AG10803 (cell line): Measurements from ENCODE around the gene ATIC.
A peak's percentile ranks its signal among the peaks of the same experiment; 100 is the strongest.

ENCODE experiments used
- DNase-seq: peaks from one replicate; pipeline ENCODE4 v3.0.0; 2010; ENCODE audit warnings: low read depth
- H3K4me3 ChIP-seq: 2 replicates; pipeline ENCODE4 v1.5.1; 2011; ENCODE audit warnings: mild to moderate bottlenecking, low read length, control low read depth
- TF ChIP-seq, protein P1 (sequence below): conservative IDR thresholded peaks from 2 replicates; pipeline ENCODE4 v1.5.1; 2011; ENCODE audit warnings: mild to moderate bottlenecking, low read length, control low read depth, inconsistent platforms

The ATIC gene

DNA sequence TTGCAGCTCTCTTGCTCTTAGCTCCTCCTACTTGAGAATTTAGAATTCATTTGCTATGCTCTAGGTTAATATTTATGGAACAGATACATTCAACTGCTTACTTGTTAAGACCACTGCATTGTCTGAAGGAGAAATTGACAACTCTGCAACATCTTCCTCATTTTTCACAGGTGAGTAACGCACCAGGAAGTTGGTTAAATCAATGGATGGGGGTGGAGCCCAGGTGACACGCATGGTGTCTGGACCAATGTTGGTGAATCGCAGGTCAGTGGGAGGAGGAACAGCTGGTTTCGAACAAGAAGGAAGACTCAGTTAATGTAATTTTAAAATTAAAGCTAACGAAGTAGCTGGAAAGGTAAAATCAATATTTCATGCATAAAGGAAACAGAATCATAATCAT is 79.7 kb downstream of the ATIC start:
- TF ChIP-seq, protein P1, sequence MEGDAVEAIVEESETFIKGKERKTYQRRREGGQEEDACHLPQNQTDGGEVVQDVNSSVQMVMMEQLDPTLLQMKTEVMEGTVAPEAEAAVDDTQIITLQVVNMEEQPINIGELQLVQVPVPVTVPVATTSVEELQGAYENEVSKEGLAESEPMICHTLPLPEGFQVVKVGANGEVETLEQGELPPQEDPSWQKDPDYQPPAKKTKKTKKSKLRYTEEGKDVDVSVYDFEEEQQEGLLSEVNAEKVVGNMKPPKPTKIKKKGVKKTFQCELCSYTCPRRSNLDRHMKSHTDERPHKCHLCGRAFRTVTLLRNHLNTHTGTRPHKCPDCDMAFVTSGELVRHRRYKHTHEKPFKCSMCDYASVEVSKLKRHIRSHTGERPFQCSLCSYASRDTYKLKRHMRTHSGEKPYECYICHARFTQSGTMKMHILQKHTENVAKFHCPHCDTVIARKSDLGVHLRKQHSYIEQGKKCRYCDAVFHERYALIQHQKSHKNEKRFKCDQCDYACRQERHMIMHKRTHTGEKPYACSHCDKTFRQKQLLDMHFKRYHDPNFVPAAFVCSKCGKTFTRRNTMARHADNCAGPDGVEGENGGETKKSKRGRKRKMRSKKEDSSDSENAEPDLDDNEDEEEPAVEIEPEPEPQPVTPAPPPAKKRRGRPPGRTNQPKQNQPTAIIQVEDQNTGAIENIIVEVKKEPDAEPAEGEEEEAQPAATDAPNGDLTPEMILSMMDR: no peak
- no peak for DNase-seq
- H3K4me3 ChIP-seq: no peak overlapping the region

DNA sequence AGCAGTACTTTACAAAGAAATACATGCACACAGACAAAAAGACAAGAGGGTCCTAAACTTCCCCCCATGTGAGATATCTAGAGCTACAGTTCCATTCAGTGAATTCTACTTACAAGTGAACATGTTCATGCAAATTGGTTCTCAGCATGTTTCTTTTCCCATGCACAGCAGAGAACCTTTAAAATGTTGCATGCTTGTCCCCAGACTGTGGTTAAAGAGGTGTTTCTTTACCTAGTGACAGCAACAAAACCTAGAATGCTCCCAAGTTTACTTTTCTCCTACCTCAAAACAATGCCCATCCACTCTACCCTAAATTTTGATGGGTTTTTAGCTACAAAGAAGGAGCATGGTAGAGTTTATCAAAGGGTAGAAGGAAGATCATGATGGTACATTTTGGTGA is 80.3 kb downstream of the ATIC start:
- TF ChIP-seq, protein P1: no peak
- no peak overlapping the region for H3K4me3 ChIP-seq
- no peak for DNase-seq

DNA sequence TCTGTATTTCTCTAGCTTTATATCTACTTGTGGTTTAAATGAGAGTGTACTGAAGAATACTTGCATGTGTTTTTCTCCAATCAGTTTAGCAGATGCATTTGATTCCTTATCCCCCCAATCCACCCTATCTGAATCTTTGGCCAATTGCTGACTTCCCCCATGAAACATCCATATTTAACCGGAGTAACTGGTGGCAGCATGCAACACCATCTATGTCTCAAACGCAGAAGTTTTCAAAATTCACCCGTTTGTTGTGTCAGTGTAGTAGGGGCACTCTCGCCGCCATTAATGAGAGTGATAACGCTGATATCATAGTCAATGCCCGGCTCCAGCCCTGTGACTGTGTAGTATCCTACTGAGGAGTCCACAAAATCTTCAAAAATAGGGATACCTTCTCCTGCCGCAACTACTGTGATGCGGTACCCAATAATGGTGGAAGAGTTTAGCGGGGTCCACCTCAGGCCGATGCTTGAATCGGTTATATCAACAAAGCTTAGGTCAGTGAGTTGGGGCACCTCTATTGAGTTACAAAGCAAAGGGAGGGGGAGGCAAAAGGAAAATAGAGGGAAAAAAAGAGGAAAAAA is 80.9 kb downstream of the ATIC start:
- TF ChIP-seq, protein P1: no peak
- no peak overlapping the region for H3K4me3 ChIP-seq
- no peak for DNase-seq

DNA sequence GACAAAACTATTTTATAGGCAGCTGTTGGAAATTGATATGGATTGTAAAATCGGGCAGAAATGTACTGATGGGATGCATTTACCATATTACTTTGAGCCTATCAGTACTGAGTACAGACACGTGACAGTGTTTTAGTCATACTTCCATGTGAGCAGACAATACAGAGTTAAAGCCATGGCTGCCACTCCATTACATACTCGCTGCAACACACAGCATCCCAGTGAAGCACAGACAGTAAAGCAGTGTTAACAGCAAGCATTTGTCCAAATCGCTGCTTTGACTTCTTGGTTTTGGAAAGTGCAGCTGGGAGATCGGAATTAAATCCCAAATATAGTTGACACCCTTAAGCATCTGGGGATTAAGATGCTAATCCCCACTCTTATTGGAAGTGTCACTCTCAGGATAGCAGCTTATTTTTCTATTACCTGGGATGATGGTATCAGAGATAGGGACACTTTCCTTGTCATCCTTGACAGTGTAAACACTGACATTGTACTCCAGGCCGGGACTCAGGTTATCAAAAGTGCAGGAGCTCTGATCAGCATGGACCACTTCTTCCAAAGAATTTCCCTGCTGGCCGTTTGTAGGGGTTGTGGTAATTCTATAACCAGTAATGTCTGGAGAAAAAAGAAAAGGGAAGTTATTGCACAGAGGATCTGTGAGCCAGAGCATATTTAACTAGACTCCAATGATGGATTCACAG is 82.4 kb downstream of the ATIC start:
- no peak for DNase-seq
- H3K4me3 ChIP-seq: no peak overlapping the region
- TF ChIP-seq, protein P1: no peak

GRCh38 chr2:215395687-215396460 is 84.0 kb downstream of the ATIC start:
- DNase-seq: no peak
- TF ChIP-seq, protein P1: no peak
- no peak overlapping the region for H3K4me3 ChIP-seq

DNA sequence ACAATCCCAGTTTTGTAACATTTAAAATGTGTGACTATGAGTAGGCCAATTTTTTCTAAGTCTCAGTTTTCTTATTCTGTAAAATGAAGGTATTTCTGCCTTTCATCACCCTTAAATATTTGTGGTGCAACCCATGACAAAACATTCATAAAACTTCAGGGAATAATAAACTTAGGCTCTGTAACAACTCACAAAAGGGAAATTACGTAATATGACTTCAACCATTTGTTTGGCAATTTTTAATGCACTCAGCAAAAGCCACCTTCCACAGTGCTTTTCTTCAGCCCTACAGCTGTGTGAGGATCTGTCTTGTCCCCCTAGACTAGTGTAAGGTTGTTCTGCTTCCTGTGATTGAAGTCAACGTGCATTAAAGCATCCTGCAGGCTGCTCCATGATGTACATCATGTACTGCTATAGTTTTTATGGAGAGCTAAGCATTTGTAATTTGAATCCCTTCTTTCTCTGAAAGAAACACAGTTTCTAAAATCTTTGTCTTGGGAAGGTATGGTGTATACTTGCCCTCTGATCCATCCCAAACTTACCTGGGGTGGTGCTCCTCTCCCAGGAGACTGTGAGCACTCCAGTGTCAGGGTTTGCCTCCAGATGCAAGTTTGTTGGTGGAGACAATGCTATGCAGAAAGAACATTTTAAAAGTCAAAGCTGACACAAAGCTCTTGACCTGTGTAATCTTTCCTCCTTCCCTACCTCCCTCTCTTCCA is 84.9 kb downstream of the ATIC start:
- peak; percentile 90 for DNase-seq
- no peak overlapping the region for H3K4me3 ChIP-seq
- TF ChIP-seq, protein P1: no peak
